AG09309 (cell line): Measurements from ENCODE around the gene RHNO1.

Experiments used
- DNase-seq: peaks from one replicate; pipeline ENCODE4 v3.0.0-alpha.2; 2010; ENCODE audit warnings: low read depth
- H3K4me3 ChIP-seq: 2 replicates; pipeline ENCODE4 v1.5.1; 2011; ENCODE audit warnings: mild to moderate bottlenecking, low read depth, low read length, moderate library complexity; ENCODE audit not compliant: control insufficient read depth
- TF ChIP-seq, protein P1 (sequence below): IDR thresholded peaks from 2 replicates; pipeline ENCODE4 v1.5.1; 2011; ENCODE audit warnings: mild to moderate bottlenecking, low read depth, low read length, inconsistent platforms; ENCODE audit not compliant: insufficient read depth, control insufficient read depth; ENCODE audit errors: missing control alignments

Gene RHNO1

DNA sequence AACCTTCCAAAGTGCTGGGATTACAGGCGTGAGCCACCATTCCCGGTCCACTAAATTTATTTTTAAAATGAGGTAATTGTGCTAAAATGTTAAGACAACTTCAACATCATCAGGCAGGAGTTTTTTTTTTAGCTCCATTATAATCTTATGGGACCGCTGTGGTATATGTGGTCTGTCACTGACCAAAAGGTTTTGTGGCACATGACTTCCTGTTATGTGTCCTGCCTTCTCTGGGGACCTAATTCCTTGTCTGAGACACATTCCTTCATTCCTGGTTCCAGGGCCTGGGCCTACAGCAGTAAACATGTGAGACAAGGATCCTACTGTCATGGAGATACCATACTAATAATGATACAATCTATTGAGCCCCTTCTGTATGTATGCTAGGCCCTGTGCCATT lies 25.1 kb upstream of the RHNO1 start:
- TF ChIP-seq, protein P1, sequence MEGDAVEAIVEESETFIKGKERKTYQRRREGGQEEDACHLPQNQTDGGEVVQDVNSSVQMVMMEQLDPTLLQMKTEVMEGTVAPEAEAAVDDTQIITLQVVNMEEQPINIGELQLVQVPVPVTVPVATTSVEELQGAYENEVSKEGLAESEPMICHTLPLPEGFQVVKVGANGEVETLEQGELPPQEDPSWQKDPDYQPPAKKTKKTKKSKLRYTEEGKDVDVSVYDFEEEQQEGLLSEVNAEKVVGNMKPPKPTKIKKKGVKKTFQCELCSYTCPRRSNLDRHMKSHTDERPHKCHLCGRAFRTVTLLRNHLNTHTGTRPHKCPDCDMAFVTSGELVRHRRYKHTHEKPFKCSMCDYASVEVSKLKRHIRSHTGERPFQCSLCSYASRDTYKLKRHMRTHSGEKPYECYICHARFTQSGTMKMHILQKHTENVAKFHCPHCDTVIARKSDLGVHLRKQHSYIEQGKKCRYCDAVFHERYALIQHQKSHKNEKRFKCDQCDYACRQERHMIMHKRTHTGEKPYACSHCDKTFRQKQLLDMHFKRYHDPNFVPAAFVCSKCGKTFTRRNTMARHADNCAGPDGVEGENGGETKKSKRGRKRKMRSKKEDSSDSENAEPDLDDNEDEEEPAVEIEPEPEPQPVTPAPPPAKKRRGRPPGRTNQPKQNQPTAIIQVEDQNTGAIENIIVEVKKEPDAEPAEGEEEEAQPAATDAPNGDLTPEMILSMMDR = no peak
- DNase-seq = no peak
- H3K4me3 ChIP-seq = no peak overlapping the region

DNA sequence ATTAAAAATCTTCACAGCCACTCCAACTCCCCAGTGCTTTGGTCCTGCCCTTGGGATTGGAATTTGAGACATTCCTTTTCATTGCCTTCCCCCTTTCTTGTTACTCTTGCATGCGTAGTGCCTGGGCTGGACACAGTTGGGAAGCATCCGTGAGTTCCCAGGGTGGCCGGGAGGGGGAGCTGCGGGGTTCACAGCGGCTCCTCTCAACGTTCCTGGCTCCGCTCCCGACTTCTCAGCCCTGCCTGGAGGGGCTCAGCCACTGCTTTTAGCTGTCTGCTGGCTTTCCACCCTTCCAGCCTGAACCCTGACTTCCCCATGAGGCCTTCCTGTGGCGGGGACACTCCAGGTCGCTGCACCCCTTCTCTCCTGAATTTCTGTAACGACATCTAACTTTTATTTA lies 23.4 kb upstream of the RHNO1 start:
- no peak overlapping the region for H3K4me3 ChIP-seq
- TF ChIP-seq, protein P1 = peak; percentile 88
- no peak for DNase-seq

DNA sequence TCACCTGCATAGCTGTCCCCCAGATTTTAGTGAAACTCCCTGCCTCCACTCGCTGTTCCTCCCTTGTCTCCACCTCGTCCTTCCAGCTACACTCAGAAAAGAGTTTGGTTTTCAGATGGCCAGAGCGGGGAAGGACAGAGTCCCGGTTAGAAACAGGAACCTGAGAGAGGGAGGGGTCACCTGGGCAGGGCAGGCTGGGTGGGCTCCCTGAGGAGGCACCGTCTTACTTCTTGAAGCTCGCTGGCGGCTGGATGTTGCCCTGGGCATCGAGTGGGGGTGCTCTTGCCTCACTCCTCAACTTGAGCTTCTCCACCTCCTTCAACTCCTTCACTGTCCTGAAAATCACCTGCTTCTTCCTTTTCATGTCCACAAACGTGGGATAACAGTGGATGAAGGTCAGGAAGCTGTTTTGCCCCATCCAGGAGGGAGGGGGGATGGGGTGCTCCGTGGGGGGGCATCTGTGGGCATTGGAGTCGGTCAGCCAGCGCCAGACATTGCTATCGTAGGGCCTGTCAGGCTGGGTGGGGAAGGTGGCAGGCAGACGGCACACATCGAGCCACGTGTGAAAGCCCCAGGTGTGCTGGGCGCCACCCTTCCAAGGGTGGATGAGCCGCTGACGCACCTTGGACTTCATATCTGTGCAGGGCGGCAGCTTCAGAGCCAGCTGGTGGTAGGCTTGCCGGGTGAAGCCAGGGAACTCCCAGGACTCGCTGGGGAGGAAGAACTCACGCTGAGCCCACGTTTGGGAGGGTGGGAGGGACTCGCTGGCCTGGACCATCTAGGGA lies 22.2 kb upstream of the RHNO1 start:
- H3K4me3 ChIP-seq = no peak overlapping the region
- DNase-seq = no peak
- TF ChIP-seq, protein P1 = no peak

DNA sequence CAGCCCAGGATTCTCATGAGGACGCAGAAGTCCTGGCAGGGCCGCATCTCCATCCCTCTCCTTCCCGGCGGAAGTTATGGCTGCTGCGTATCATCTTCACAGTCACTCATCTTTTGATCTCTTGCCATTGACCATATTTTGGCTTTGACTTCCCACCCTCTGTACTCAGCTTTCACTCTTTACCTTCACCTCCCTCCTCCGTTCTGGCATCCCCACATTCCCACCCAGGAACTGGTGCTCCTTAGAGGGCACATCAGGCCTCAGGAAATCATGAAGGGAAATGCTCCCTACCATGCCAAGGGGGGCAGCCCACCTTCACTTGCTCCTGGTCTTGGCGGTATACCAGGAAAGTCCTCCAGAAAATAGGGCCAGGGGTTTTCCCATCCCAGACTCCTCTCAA lies 21.5 kb upstream of the RHNO1 start:
- no peak for DNase-seq
- TF ChIP-seq, protein P1 = no peak
- H3K4me3 ChIP-seq = no peak overlapping the region

DNA sequence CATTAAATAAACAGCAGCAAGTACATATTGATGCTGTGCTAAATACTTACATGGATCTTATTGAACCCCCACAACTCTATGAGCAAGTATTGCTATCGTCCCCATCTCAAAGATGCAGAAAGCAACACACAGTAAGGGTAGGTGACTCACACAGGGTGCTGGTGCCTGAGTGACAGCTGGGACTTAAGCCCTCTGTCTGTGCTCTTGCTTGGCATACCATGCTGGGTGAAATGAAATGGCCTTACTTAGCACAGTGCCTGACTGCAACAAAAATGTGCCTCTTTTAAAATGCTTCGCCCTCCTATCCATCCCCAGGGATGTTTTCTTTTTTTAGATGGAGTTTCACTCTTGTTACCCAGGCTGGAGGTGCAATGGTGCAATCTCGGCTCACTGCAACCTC lies 21.0 kb upstream of the RHNO1 start:
- no peak overlapping the region for H3K4me3 ChIP-seq
- DNase-seq = no peak
- TF ChIP-seq, protein P1 = no peak

DNA sequence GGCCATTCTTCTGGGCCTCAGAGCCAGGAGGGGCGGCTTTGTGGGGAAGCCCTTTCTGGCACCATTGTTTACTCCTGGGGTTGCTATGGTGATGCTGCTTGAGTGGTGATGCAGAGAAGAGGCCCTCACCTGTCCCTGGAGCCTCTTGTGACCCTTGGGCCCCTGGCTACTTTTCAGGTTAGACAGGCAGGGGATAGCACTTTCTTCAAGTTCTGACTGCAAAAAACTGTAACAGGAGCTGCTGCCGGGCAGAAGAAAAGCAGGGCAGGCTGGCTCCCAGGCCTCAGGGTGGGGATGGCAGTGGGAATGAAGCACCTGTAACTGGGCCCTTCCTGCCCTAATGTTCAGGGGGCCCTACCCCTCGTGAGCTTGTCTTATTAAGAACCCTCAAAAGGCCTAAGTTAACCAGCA lies 20.0 kb upstream of the RHNO1 start, which contains the start of gene TEX52:
TEX52 (minus strand) TSS at position 19 of the 411 bp plus-strand sequence; CDS start at position 6, 13 bp downstream.
- no peak within 1 kb of the TSS for H3K4me3 ChIP-seq
- no peak for DNase-seq
- TF ChIP-seq, protein P1 = no peak
